ENCODE results near the gene GRK5. TPM values are rescaled to one million over a fixed set of nuclear protein-coding genes. Genes with fewer than 3 reads are reported as not detected.
"Not testable (repeated sequence)": the region's sequence is repeated elsewhere in the genome, so short reads cannot be mapped to it uniquely, and the experiment has no call there.

Gene GRK5
- total RNA-seq, 4 donors from 2014 or later: 6.2 to 12.5 (median 9.1) TPM

DNA sequence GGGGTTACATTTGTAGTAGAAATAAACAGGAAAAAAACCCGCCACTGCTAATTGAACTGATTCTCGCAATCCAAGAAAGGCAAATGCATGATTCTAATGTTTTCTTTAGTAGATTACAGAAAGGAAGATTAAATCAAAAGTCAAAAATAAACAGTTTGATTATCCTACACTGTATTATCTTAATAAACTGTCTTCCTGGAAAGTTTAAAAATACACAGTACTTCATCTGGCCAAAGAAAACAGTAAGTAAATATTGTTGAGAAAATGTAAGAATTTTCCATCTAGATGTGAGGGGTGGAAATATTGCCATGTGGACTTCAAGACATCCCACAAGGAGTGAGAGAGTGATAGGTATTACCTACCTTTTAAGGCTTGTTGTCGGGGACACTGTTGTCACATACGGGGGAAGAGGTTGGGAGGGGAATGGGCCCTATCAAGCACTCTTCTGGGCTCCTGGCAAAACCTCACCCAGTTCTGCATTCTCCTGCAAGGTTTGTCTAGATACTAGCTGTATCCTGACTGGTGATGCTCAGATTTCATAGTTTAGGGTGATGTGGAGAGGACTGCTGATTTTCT lies 17.8 kb downstream of the GRK5 start:
- H3K4me1 ChIP-seq: peaks cover 7 to 18% of the 10 kb centered on the region in 2 donors
- H3K36me3 ChIP-seq: no peaks in the 10 kb centered on the region
- no peaks in the 10 kb centered on the region for H3K9me3 ChIP-seq
- DNase-seq (no peak), ATAC-seq (no peak)
- TF ChIP-seq POLR2A (IDR thresholded peaks at IDR 0.05): no peak
- TF ChIP-seq, protein P1, sequence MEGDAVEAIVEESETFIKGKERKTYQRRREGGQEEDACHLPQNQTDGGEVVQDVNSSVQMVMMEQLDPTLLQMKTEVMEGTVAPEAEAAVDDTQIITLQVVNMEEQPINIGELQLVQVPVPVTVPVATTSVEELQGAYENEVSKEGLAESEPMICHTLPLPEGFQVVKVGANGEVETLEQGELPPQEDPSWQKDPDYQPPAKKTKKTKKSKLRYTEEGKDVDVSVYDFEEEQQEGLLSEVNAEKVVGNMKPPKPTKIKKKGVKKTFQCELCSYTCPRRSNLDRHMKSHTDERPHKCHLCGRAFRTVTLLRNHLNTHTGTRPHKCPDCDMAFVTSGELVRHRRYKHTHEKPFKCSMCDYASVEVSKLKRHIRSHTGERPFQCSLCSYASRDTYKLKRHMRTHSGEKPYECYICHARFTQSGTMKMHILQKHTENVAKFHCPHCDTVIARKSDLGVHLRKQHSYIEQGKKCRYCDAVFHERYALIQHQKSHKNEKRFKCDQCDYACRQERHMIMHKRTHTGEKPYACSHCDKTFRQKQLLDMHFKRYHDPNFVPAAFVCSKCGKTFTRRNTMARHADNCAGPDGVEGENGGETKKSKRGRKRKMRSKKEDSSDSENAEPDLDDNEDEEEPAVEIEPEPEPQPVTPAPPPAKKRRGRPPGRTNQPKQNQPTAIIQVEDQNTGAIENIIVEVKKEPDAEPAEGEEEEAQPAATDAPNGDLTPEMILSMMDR (IDR thresholded peaks at IDR 0.05 in 4 of 5, conservative IDR thresholded peaks at IDR 0.05 in 1 of 5): no peak
- in situ Hi-C loops (cut with MboI; ENCODE audit: low sequenced_read_pairs in 4 of 4): no loop called here
- H3K27ac ChIP-seq: peak overlapping the region; percentile 2 to 33 (median 19)
- H3K4me3 ChIP-seq: no peak overlapping the region
- intact Hi-C loops (cut with DNase I; ENCODE audit: low total_unique reads): no loop called here
- no peaks in the 10 kb centered on the region for H3K27me3 ChIP-seq

- TF ChIP-seq POLR2A (IDR thresholded peaks at IDR 0.05): no peak
- TF ChIP-seq, protein P1 (IDR thresholded peaks at IDR 0.05 in 4 of 5, conservative IDR thresholded peaks at IDR 0.05 in 1 of 5): no peak
- no peaks in the 10 kb centered on the region for H3K9me3 ChIP-seq
- DNase-seq (no peak), ATAC-seq (no peak)
- peaks cover under 1 to 12% of the 10 kb centered on the region in 2 donors for H3K4me1 ChIP-seq
- intact Hi-C loops (cut with DNase I; ENCODE audit: low total_unique reads) (no loop called here), in situ Hi-C loops (cut with MboI; ENCODE audit: low sequenced_read_pairs in 4 of 4) (no loop called here)
- no peak overlapping the region for H3K27ac ChIP-seq
- H3K4me3 ChIP-seq: no peak overlapping the region
- H3K27me3 ChIP-seq: no peaks in the 10 kb centered on the region
- no peaks in the 10 kb centered on the region for H3K36me3 ChIP-seq
These were observed 20.5 kb downstream of the GRK5 start for GRCh38 chr10:119227825-119228224.

DNA sequence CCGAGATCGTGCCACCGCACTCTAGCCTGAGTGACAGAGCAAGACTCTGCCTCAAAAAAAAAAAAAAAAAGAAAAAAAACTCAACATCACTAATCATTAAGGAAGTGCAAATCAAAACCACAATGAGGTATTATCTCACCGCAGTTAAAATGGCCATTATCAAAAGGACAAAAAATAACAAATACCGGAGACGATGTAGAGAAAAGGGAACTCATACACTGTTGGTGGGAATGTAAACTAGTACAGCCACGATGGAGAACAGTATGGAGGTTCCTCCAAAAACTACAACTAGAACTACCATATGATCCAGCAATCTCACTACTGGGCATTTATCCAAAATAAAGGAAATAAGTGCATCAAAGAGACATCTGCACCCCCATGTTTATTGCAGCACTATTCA lies 24.3 kb downstream of the GRK5 start:
- ATAC-seq (no peak), DNase-seq (no peak)
- H3K9me3 ChIP-seq: no peaks in the 10 kb centered on the region
- no peak overlapping the region for H3K27ac ChIP-seq
- in situ Hi-C loops (cut with MboI; ENCODE audit: low sequenced_read_pairs in 4 of 4): no loop called here
- intact Hi-C loops (cut with DNase I; ENCODE audit: low total_unique reads): no loop called here
- peaks cover 7 to 37% of the 10 kb centered on the region in 2 donors for H3K4me1 ChIP-seq
- TF ChIP-seq, protein P1 (IDR thresholded peaks at IDR 0.05 in 4 of 5, conservative IDR thresholded peaks at IDR 0.05 in 1 of 5): no peak
- no peak for TF ChIP-seq POLR2A (IDR thresholded peaks at IDR 0.05)
- H3K27me3 ChIP-seq: no peaks in the 10 kb centered on the region
- no peak overlapping the region for H3K4me3 ChIP-seq
- no peaks in the 10 kb centered on the region for H3K36me3 ChIP-seq

- in situ Hi-C loops (cut with MboI; ENCODE audit: low sequenced_read_pairs in 4 of 4); ATAC-seq: not testable (repeated sequence)
- H3K4me1 ChIP-seq: peaks cover 7 to 45% of the 10 kb centered on the region in 2 donors
These were observed 25.1 kb downstream of the GRK5 start for GRCh38 chr10:119232439-119232838.

GRCh38 chr10:119233123-119233820 lies 25.9 kb downstream of the GRK5 start:
- Histone ChIP-seq H3K4me3 (no peak overlapping the region), H3K27ac (peak overlapping the region; percentile 53 to 62 (median 58)), H3K4me1 (peaks cover 7 to 48% of the 10 kb centered on the region in 2 donors), H3K36me3 (no peaks in the 10 kb centered on the region), H3K27me3 (no peaks in the 10 kb centered on the region), H3K9me3 (no peaks in the 10 kb centered on the region)
- ATAC-seq (no peak), DNase-seq (no peak)
- intact Hi-C loops (cut with DNase I; ENCODE audit: low total_unique reads) (no loop called here), in situ Hi-C loops (cut with MboI; ENCODE audit: low sequenced_read_pairs in 4 of 4) (no loop called here)
- TF ChIP-seq POLR2A (IDR thresholded peaks at IDR 0.05): no peak
- TF ChIP-seq, protein P1 (IDR thresholded peaks at IDR 0.05 in 4 of 5, conservative IDR thresholded peaks at IDR 0.05 in 1 of 5): no peak

More at GRCh38 chr10:119232439-119232838, 25.1 kb downstream of the GRK5 start:
- H3K9me3 ChIP-seq; H3K36me3 ChIP-seq; H3K27me3 ChIP-seq; intact Hi-C loops (cut with DNase I; ENCODE audit: low total_unique reads); DNase-seq; H3K4me3 ChIP-seq: not testable (repeated sequence)
- peak overlapping the region in 2 of 4 donors; percentile 61 to 62 for H3K27ac ChIP-seq
